H1 (cell line): ENCODE results near the gene TFE3.

Experiments
- MAX ChIP-seq: IDR thresholded peaks from 2 replicates; pipeline ENCODE4 v1.6.1; 2012; ENCODE audit warnings: inconsistent platforms
- POLR2A ChIP-seq, 2 experiments: IDR thresholded peaks; 1 replicate in 1 of 2; 2 replicates in 1 of 2; pipeline ENCODE4 v1.6.1; 2011; ENCODE audit warnings: low read depth in 2 of 2, low read length in 2 of 2, mild to moderate bottlenecking in 2 of 2; ENCODE audit errors: control extremely low read depth in 1 of 2

DNA sequence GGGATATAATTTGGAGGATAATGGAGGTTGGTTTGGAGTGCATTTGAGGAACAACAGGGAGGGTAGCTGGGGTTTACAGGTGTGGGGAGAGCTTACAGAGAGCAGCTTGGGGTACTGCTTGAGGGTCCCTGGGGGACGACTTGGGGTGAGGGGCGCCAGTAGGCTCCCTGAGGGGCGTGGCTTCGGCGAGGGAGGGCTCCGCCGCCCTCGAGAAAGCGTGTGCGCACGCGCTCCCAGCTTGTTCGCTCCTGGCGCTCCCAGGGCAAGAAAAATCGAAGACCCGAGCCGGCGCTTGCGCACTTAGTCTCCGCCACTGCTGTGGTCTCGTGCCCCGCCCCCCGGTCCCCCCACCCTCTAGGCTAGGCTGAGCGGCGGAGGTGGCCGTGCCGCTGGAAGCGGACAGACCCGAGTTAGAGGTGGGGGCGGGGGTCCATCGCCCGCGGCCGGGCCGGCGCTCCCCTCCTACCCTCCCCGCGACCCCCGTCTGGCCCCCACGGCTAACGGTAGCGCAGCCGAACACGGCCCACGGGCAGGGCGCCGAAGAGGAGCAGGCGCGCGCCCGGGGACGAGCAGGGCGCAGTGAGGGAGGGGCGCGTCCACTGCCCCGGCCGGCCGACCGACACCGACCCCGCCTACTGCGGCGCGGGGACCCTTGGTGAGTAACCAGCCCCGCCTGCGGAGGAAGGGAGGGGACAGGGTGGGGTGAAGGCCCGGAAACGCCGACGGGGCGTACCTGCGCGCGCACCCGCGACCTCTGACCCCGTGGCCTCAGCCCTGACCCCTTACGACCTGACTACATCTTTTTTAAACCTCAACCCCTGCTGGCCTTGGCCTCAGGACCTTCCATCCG is 10.3 kb upstream of the TFE3 start:
- TF ChIP-seq MAX (peak; percentile 64), POLR2A (IDR thresholded peaks at IDR 0.05; ENCODE audit: control extremely low read depth in 1 of 2, low read depth in 2 of 2, low read length in 2 of 2) (no peak)
